K562 (cell line): ENCODE measurements around the gene MITF. TPM values are rescaled to one million over a fixed set of nuclear protein-coding genes. Genes with fewer than 3 reads are reported as not detected.
A peak's percentile ranks its signal among the peaks of the same experiment; 100 is the strongest.

Source experiments
- ATF2 ChIP-seq: sonication (generic); formaldehyde crosslinking; IDR thresholded peaks from 2 replicates; pipeline ENCODE4 v1.8.1; 2022; ENCODE audit warnings: missing genetic modification reagents
- CBX3 ChIP-seq, 2 experiments: IDR thresholded peaks; 1 replicate in 1 of 2; 2 replicates in 1 of 2; pipeline ENCODE4 v1.6.1; 2012; ENCODE audit warnings: inconsistent platforms in 2 of 2, low read length in 2 of 2, borderline replicate concordance in 1 of 2, control low read depth in 1 of 2
- EP300 ChIP-seq: IDR thresholded peaks from 2 replicates; pipeline ENCODE4 v1.6.1; 2012; ENCODE audit warnings: low read length, improper control_type of control experiment
- ESRRA ChIP-seq: fragments of 450-650 bp; IDR thresholded peaks from 2 replicates; pipeline ENCODE4 v1.6.1; 2014; ENCODE audit warnings: low read depth, mild to moderate bottlenecking, moderate library complexity, borderline replicate concordance
- FOS ChIP-seq: IDR thresholded peaks from 3 replicates; pipeline ENCODE4 v1.6.1; 2011; ENCODE audit not compliant: insufficient read length; ENCODE audit errors: extremely low read depth
- GTF2F1 ChIP-seq: IDR thresholded peaks from 2 replicates; pipeline ENCODE4 v1.6.1; 2011; ENCODE audit warnings: low read depth, low read length, improper control_type of control experiment
- IRF1 ChIP-seq: sonication (generic); formaldehyde crosslinking; IDR thresholded peaks from 2 replicates; pipeline ENCODE4 v1.8.0; 2022; ENCODE audit warnings: missing genetic modification reagents, mild to moderate bottlenecking, borderline replicate concordance
- KDM1A ChIP-seq, 2 experiments: fragments of 450-650 bp; IDR thresholded peaks; 2 replicates each; pipeline ENCODE4 v1.6.1; 2016; ENCODE audit warnings: mild to moderate bottlenecking in 2 of 2
- MAZ ChIP-seq, 2 experiments: fragments of 450-650 bp in 1 of 2; sonication (generic) in 1 of 2; formaldehyde crosslinking; IDR thresholded peaks in 1 of 2; conservative IDR thresholded peaks in 1 of 2; 2 replicates each; pipeline versions ENCODE4 v1.4.0 to v1.5.0; 2020; ENCODE audit warnings: mild to moderate bottlenecking in 1 of 2, missing genetic modification reagents in 1 of 2
- NFE2L1 ChIP-seq: fragments of 450-650 bp; IDR thresholded peaks from 2 replicates; pipeline ENCODE4 v1.6.1; 2016; ENCODE audit warnings: missing genetic modification characterization, low read depth, mild to moderate bottlenecking, missing compliant biosample characterization, moderate library complexity, borderline replicate concordance
- PTTG1 ChIP-seq: fragments of 450-650 bp; IDR thresholded peaks from 2 replicates; pipeline ENCODE4 v1.6.1; 2016; ENCODE audit warnings: low read depth, mild to moderate bottlenecking, missing genetic modification characterization, missing compliant biosample characterization
- RBM22 ChIP-seq: fragments of 200-400 bp; formaldehyde crosslinking; IDR thresholded peaks from 2 replicates; pipeline ENCODE4 v1.6.1; 2018; ENCODE audit warnings: low read length, low read depth; ENCODE audit not compliant: poor library complexity, severe bottlenecking
- SRSF1 ChIP-seq: fragments of 200-400 bp; formaldehyde crosslinking; IDR thresholded peaks from 2 replicates; pipeline ENCODE4 v1.6.1; 2017; ENCODE audit warnings: mild to moderate bottlenecking, low read depth, low read length, moderate library complexity
- STAT5A ChIP-seq: IDR thresholded peaks from 2 replicates; pipeline ENCODE4 v1.6.1; 2012; ENCODE audit warnings: low read length, inconsistent platforms, borderline replicate concordance
- TCF3 ChIP-seq: sonication (generic); formaldehyde crosslinking; IDR thresholded peaks from 2 replicates; pipeline ENCODE4 v1.4.0; 2020; ENCODE audit warnings: mild to moderate bottlenecking, missing genetic modification reagents
- TFE3 ChIP-seq: fragments of 450-650 bp; formaldehyde crosslinking; IDR thresholded peaks from 2 replicates; pipeline ENCODE4 v1.4.0; 2020; ENCODE audit warnings: mild to moderate bottlenecking, mixed read lengths
- THRAP3 ChIP-seq: fragments of 450-650 bp; IDR thresholded peaks from 2 replicates; pipeline ENCODE4 v1.6.1; 2016; ENCODE audit warnings: mild to moderate bottlenecking, inconsistent platforms, borderline replicate concordance
- UBTF ChIP-seq, 2 experiments: IDR thresholded peaks; 2 replicates each; pipeline ENCODE4 v1.6.1; 2012; ENCODE audit warnings: improper control_type of control experiment in 2 of 2, low read depth in 2 of 2, low read length in 2 of 2, borderline replicate concordance in 1 of 2
- ZNF449 ChIP-seq: fragments of 250-450 bp; sonication (Bioruptor Pico); IDR thresholded peaks from 2 replicates; pipeline ENCODE4 v1.8.0; 2022; ENCODE audit warnings: moderate library complexity, mild to moderate bottlenecking, inconsistent platforms
- ZNF77 ChIP-seq: fragments of 250-450 bp; sonication (Bioruptor Pico); IDR thresholded peaks from 2 replicates; pipeline ENCODE4 v1.5.0; 2020
- polyA plus RNA-seq, 8 experiments: library from polyadenylated mRNA; depleted of rRNA in 4 of 8; stranded (reverse) in 5 of 8; unstranded in 3 of 8; fragments of >200 nt; fragmentation: Nextera tagmentation in 2 of 8; fragmentation: Illumina TruSeq in 1 of 8; extraction: Ambion mirVana in 2 of 8; extraction: Trizol in 1 of 8; gene quantifications; 2 replicates each; pipeline versions ENCODE4 v1.2.1 to v1.2.3, GENCODE V29; 2011 to 2014; ENCODE audit warnings: inconsistent platforms in 1 of 8, missing spikeins in 1 of 8
- total RNA-seq, 7 experiments: library from RNA; depleted of rRNA in 6 of 7; stranded (reverse); fragments of >200 nt in 6 of 7; fragmentation: Illumina TruSeq in 2 of 7; extraction: Trizol in 2 of 7; gene quantifications; 2 replicates each; pipeline versions ENCODE4 v1.2.1 to v1.2.3, GENCODE V29; 2011 to 2021; ENCODE audit warnings: low replicate concordance in 1 of 7

The MITF gene
- total and polyA plus RNA-seq, 9 of the 15 experiments (the other 6 are each of a cell fraction or from before 2014, with no cell fraction given) = 5.6 to 14.9 (median 11.1) TPM

GRCh38 chr3:69724722-69725435, 14.4 kb upstream of the MITF start (continued):
- TF ChIP-seq CBX3 (IDR thresholded peaks at IDR 0.05; ENCODE audit: borderline replicate concordance in 1 of 2, low read length in 2 of 2) (no peak), PTTG1 (tag) (no peak), UBTF (IDR thresholded peaks at IDR 0.05; ENCODE audit: borderline replicate concordance in 1 of 2, low read depth in 2 of 2, low read length in 2 of 2) (no peak), SRSF1 (no peak), TCF3 (peak; percentile 92), ZNF449 (CRISPR knock-in tag) (no peak), RBM22 (no peak), EP300 (peak; percentile 97), ZNF77 (CRISPR knock-in tag) (no peak), TFE3 (CRISPR knock-in tag) (no peak), MAZ (CRISPR knock-in tag; conservative IDR thresholded peaks at IDR 0.05 in 1 of 2, IDR thresholded peaks at IDR 0.05 in 1 of 2) (peak in 1 of 2 experiments; percentile 64; a peak in 2 of 4 replicates), FOS (no peak), STAT5A (peak; percentile 89; the same call in 1 of the 2 replicates), IRF1 (CRISPR knock-in tag) (no peak), ESRRA (no peak; the same call in 1 of the 2 replicates), THRAP3 (no peak), GTF2F1 (no peak), KDM1A (IDR thresholded peaks at IDR 0.05) (peak; percentile 58 to 78; a peak in 3 of 4 replicates), ATF2 (CRISPR knock-in tag) (no peak), NFE2L1 (tag) (peak; percentile 51; the same call in 1 of the 2 replicates)
